Uterus (tissue), 4 donors: ENCODE data around the gene CRADD. TPM values are rescaled to one million over a fixed set of nuclear protein-coding genes. Genes with fewer than 3 reads are reported as not detected.
"Not testable (repeated sequence)": the region's sequence is repeated elsewhere in the genome, so short reads cannot be mapped to it uniquely, and the experiment has no call there.

Experiments used
- DNase-seq, 2 donors: peaks; one replicate each; pipeline ENCODE4 v3.0.0-alpha.2; 2019 to 2020
- H3K27ac ChIP-seq, 2 donors: fragments of 200-600 bp; sonication (generic); 1 replicate in 1 of 2; 2 replicates in 1 of 2; pipeline ENCODE4 v1.5.1; 2016 to 2018
- H3K27me3 ChIP-seq, 2 donors: fragments of 200-600 bp; sonication (generic); one replicate each; pipeline ENCODE4 v1.5.1; 2018 to 2019; ENCODE audit warnings: control low read depth in 1 of 2
- H3K36me3 ChIP-seq, 2 donors: fragments of 200-600 bp; sonication (generic); one replicate each; pipeline ENCODE4 v1.5.1; 2019; ENCODE audit warnings: control low read depth in 1 of 2
- H3K4me1 ChIP-seq, 2 donors: fragments of 200-600 bp; sonication (generic); one replicate each; pipeline ENCODE4 v1.5.1; 2018 to 2019; ENCODE audit warnings: control low read depth in 1 of 2
- H3K4me3 ChIP-seq, 2 donors: fragments of 200-600 bp; sonication (generic); 1 replicate in 1 of 2; 2 replicates in 1 of 2; pipeline ENCODE4 v1.5.1; 2018 to 2019; ENCODE audit warnings: mild to moderate bottlenecking in 1 of 2
- H3K9me3 ChIP-seq, 2 donors: fragments of 200-600 bp; sonication (generic); one replicate each; pipeline ENCODE4 v1.5.1; 2019; ENCODE audit warnings: control low read depth in 1 of 2
- CTCF ChIP-seq, 4 experiments: fragments of 200-600 bp in 2 of 4; fragments of 450-650 bp in 2 of 4; sonication (generic) in 2 of 4; IDR thresholded peaks; one replicate each; pipeline ENCODE4 v1.5.1; 2016 to 2019; ENCODE audit warnings: antibody characterized with exemption in 4 of 4, mild to moderate bottlenecking in 2 of 4, moderate library complexity in 1 of 4
- POLR2A ChIP-seq, 2 donors: fragments of 450-650 bp; IDR thresholded peaks; one replicate each; pipeline ENCODE4 v1.6.1; 2016; ENCODE audit warnings: antibody characterized with exemption in 2 of 2, mild to moderate bottlenecking in 1 of 2, moderate library complexity in 1 of 2
- intact Hi-C: fragments of 100-400 bp; cut with DNase I; formaldehyde crosslinking; loops from one replicate; pipeline ENCODE4 v1.15.1; 2023; ENCODE audit warnings: low total_unique reads
- total RNA-seq, 4 donors: library from RNA; depleted of rRNA in 3 of 4; stranded (reverse); fragments of >200 nt in 3 of 4; gene quantifications; one replicate each; pipeline versions ENCODE4 v1.1.0 to v1.2.4, GENCODE V29; 2014 to 2023
- donor health status: DM: yes; HTN: yes; CAD: no.

The CRADD gene
- total RNA-seq, 4 donors from 2014 or later = 26.4 to 105 (median 49.2) TPM

GRCh38 chr12:93924367-93924766 lies 247.2 kb downstream of the CRADD start:
- intact Hi-C loops = no loop called here
- H3K9me3 ChIP-seq = no peaks in the 10 kb centered on the region
- DNase-seq = no peak
- TF ChIP-seq CTCF (IDR thresholded peaks at IDR 0.05) (no peak), POLR2A (IDR thresholded peaks at IDR 0.05) (no peak)
- no peaks in the 10 kb centered on the region for H3K4me1 ChIP-seq
- no peaks in the 10 kb centered on the region for H3K36me3 ChIP-seq
- no peaks in the 10 kb centered on the region for H3K27me3 ChIP-seq
- H3K4me3 ChIP-seq = no peak overlapping the region
- H3K27ac ChIP-seq = no peak overlapping the region

GRCh38 chr12:93925585-93926205 lies 248.5 kb downstream of the CRADD start:
- no peak overlapping the region for H3K4me3 ChIP-seq
- no peaks in the 10 kb centered on the region for H3K4me1 ChIP-seq
- TF ChIP-seq POLR2A (IDR thresholded peaks at IDR 0.05) (no peak), CTCF (IDR thresholded peaks at IDR 0.05) (no peak)
- DNase-seq = no peak
- H3K9me3 ChIP-seq = no peaks in the 10 kb centered on the region
- no peaks in the 10 kb centered on the region for H3K36me3 ChIP-seq
- intact Hi-C loops = no loop called here
- H3K27me3 ChIP-seq = no peaks in the 10 kb centered on the region
- no peak overlapping the region for H3K27ac ChIP-seq

GRCh38 chr12:93926237-93926636 lies 249.1 kb downstream of the CRADD start:
- TF ChIP-seq CTCF (IDR thresholded peaks at IDR 0.05) = no peak
- no peak for TF ChIP-seq POLR2A (IDR thresholded peaks at IDR 0.05)
- Histone ChIP-seq H3K27ac (no peak overlapping the region), H3K9me3 (no peaks in the 10 kb centered on the region), H3K4me1 (no peaks in the 10 kb centered on the region), H3K4me3 (no peak overlapping the region), H3K36me3 (no peaks in the 10 kb centered on the region), H3K27me3 (no peaks in the 10 kb centered on the region)
- DNase-seq = no peak
- intact Hi-C loops = no loop called here

- intact Hi-C loops, H3K36me3 ChIP-seq, H3K4me3 ChIP-seq, H3K27me3 ChIP-seq, H3K27ac ChIP-seq, H3K4me1 ChIP-seq, H3K9me3 ChIP-seq, DNase-seq: not testable (repeated sequence)
These were observed 251.9 kb downstream of the CRADD start for GRCh38 chr12:93929081-93929480.

- Histone ChIP-seq H3K36me3 (no peaks in the 10 kb centered on the region), H3K4me1 (no peaks in the 10 kb centered on the region), H3K27me3 (no peaks in the 10 kb centered on the region), H3K27ac (no peak overlapping the region), H3K4me3 (no peak overlapping the region), H3K9me3 (peaks cover 0 to 14% of the 10 kb centered on the region in 2 donors)
- TF ChIP-seq CTCF (IDR thresholded peaks at IDR 0.05) (no peak), POLR2A (IDR thresholded peaks at IDR 0.05) (no peak)
- DNase-seq = no peak
- intact Hi-C loops = no loop called here
These were observed 260.6 kb downstream of the CRADD start for GRCh38 chr12:93937812-93938211.

- Histone ChIP-seq H3K9me3 (peaks cover 0 to 14% of the 10 kb centered on the region in 2 donors), H3K4me1 (no peaks in the 10 kb centered on the region), H3K27me3 (no peaks in the 10 kb centered on the region), H3K36me3 (no peaks in the 10 kb centered on the region), H3K4me3 (no peak overlapping the region), H3K27ac (no peak overlapping the region)
- no peak for TF ChIP-seq CTCF (IDR thresholded peaks at IDR 0.05)
- no peak for TF ChIP-seq POLR2A (IDR thresholded peaks at IDR 0.05)
- intact Hi-C loops = no loop called here
- DNase-seq = no peak
These were observed 261.1 kb downstream of the CRADD start for GRCh38 chr12:93938317-93938716.
